Liver (tissue), 9 donors: Measurements from ENCODE around the gene LHX8. TPM values are rescaled to one million over a fixed set of nuclear protein-coding genes. Genes with fewer than 3 reads are reported as not detected.

Experiments used
- DNase-seq: peaks from one replicate; pipeline ENCODE4 v3.0.0-alpha.2; 2017; ENCODE audit warnings: low spot score
- H3K27ac ChIP-seq, 2 donors: one replicate each; pipeline ENCODE4 v1.7.0; 2013; ENCODE audit warnings: inconsistent platforms in 2 of 2, low read length in 2 of 2, control low read depth in 1 of 2, low read depth in 1 of 2, mild to moderate bottlenecking in 1 of 2
- H3K27me3 ChIP-seq, 4 donors: one replicate each; pipeline versions ENCODE4 v1.6.1 to v1.7.0; 2013; ENCODE audit warnings: low read length in 3 of 4, inconsistent platforms in 1 of 4, mild to moderate bottlenecking in 1 of 4, moderate library complexity in 1 of 4; ENCODE audit not compliant: control insufficient read depth in 4 of 4, insufficient read depth in 4 of 4
- H3K36me3 ChIP-seq, 4 donors: one replicate each; pipeline versions ENCODE4 v1.6.1 to v1.7.0; 2013; ENCODE audit warnings: low read length in 3 of 4, mild to moderate bottlenecking in 3 of 4, low read depth in 1 of 4, moderate library complexity in 1 of 4; ENCODE audit not compliant: control insufficient read depth in 4 of 4, insufficient read depth in 3 of 4
- H3K4me1 ChIP-seq, 4 donors: one replicate each; pipeline versions ENCODE4 v1.6.1 to v1.7.0; 2013; ENCODE audit warnings: low read length in 3 of 4, mild to moderate bottlenecking in 3 of 4, moderate library complexity in 1 of 4; ENCODE audit not compliant: control insufficient read depth in 4 of 4, insufficient read depth in 4 of 4
- H3K4me3 ChIP-seq, 3 donors: one replicate each; pipeline versions ENCODE4 v1.6.1 to v1.7.0; 2013; ENCODE audit warnings: low read length in 3 of 3, control low read depth in 1 of 3, low read depth in 1 of 3, mild to moderate bottlenecking in 1 of 3
- H3K9ac ChIP-seq, 2 donors: one replicate each; pipeline ENCODE4 v1.7.0; 2013; ENCODE audit warnings: low read length in 2 of 2, mild to moderate bottlenecking in 2 of 2, moderate library complexity in 2 of 2, control low read depth in 1 of 2, low read depth in 1 of 2
- H3K9me3 ChIP-seq, 4 donors: one replicate each; pipeline versions ENCODE4 v1.6.1 to v1.7.0; 2013; ENCODE audit warnings: low read length in 3 of 4; ENCODE audit not compliant: control insufficient read depth in 4 of 4
- ATF3 ChIP-seq: IDR thresholded peaks from 2 replicates; pipeline ENCODE4 v1.6.1; 2016; ENCODE audit warnings: antibody characterized with exemption
- CTCF ChIP-seq: fragments of 150-350 bp; IDR thresholded peaks from 2 replicates; pipeline ENCODE4 v1.5.1; 2017; ENCODE audit warnings: improper control_type of control experiment, low read depth, low read length; ENCODE audit not compliant: missing input control
- EGR1 ChIP-seq, 2 donors: IDR thresholded peaks; 2 replicates each; pipeline ENCODE4 v1.6.1; 2016 to 2018; ENCODE audit warnings: antibody characterized with exemption in 2 of 2, low read depth in 2 of 2
- FOXA1 ChIP-seq: IDR thresholded peaks from 2 replicates; pipeline ENCODE4 v1.6.1; 2016; ENCODE audit warnings: antibody characterized with exemption
- FOXA2 ChIP-seq: IDR thresholded peaks from 2 replicates; pipeline ENCODE4 v1.6.1; 2016; ENCODE audit warnings: antibody characterized with exemption
- HNF4A ChIP-seq, 2 donors: conservative IDR thresholded peaks; 2 replicates each; pipeline ENCODE4 v1.6.1; 2016; ENCODE audit warnings: antibody characterized with exemption in 2 of 2, mild to moderate bottlenecking in 2 of 2
- HNF4G ChIP-seq: IDR thresholded peaks from 2 replicates; pipeline ENCODE4 v1.6.1; 2016; ENCODE audit warnings: antibody characterized with exemption
- JUND ChIP-seq, 2 donors: IDR thresholded peaks; 2 replicates each; pipeline ENCODE4 v1.6.1; 2016; ENCODE audit warnings: antibody characterized with exemption in 2 of 2
- MAX ChIP-seq: IDR thresholded peaks from 2 replicates; pipeline ENCODE4 v1.6.1; 2016; ENCODE audit warnings: antibody characterized with exemption
- NR2F2 ChIP-seq: IDR thresholded peaks from 2 replicates; pipeline ENCODE4 v1.6.1; 2016; ENCODE audit warnings: antibody characterized with exemption
- RAD21 ChIP-seq, 2 donors: IDR thresholded peaks; 2 replicates each; pipeline ENCODE4 v1.6.1; 2016; ENCODE audit warnings: antibody characterized with exemption in 2 of 2, mild to moderate bottlenecking in 2 of 2
- REST ChIP-seq: IDR thresholded peaks from 2 replicates; pipeline ENCODE4 v1.6.1; 2016; ENCODE audit warnings: antibody characterized with exemption, mild to moderate bottlenecking
- RXRA ChIP-seq, 2 donors: IDR thresholded peaks; 2 replicates each; pipeline ENCODE4 v1.6.1; 2017 to 2018; ENCODE audit warnings: antibody characterized with exemption in 2 of 2, mild to moderate bottlenecking in 1 of 2
- SP1 ChIP-seq: IDR thresholded peaks from 2 replicates; pipeline ENCODE4 v1.6.1; 2018; ENCODE audit warnings: antibody characterized with exemption, mild to moderate bottlenecking
- YY1 ChIP-seq: IDR thresholded peaks from 2 replicates; pipeline ENCODE4 v1.6.1; 2016; ENCODE audit warnings: antibody characterized with exemption, mild to moderate bottlenecking
- ZBTB33 ChIP-seq: IDR thresholded peaks from 2 replicates; pipeline ENCODE4 v1.6.1; 2016; ENCODE audit warnings: antibody characterized with exemption
- WGBS: extraction: QIAGEN DNeasy Blood & Tissue Kit; methylation state at CpG from one replicate; pipeline ENCODE4 v1.1.7; 2013; 5-methylcytosine and 5-hydroxymethylcytosine counted together
- polyA plus RNA-seq, 2 donors: library from polyadenylated mRNA; stranded (reverse) in 1 of 2; unstranded in 1 of 2; fragments of 200-250 nt in 1 of 2; fragments of >200 nt in 1 of 2; fragmentation: Nextera tagmentation in 1 of 2; extraction: Ambion mirVana in 1 of 2; gene quantifications; one replicate each; pipeline versions ENCODE4 v1.2.1 to v1.2.3, GENCODE V29; 2013 to 2015
- total RNA-seq, 2 donors: library from RNA; depleted of rRNA; stranded (reverse); fragments of >200 nt; gene quantifications; one replicate each; pipeline ENCODE4 v1.2.3, GENCODE V29; 2014
- donor health status: healthy.
- donor health status: healthy.
- donor health status: healthy.
- donor health status: healthy.
- donor health status: healthy.

LHX8 gene
- not detected for total RNA-seq
- polyA plus RNA-seq: not detected

- DNase-seq: no peak
- H3K9ac ChIP-seq: no peak within 1 kb of the TSS
- H3K4me3 ChIP-seq: peak within 1 kb of the TSS in 2 of 3 donors; percentile 22 to 50
- TF ChIP-seq RXRA (IDR thresholded peaks at IDR 0.05): no peak
- no peak for TF ChIP-seq YY1
- no peak for TF ChIP-seq EGR1 (IDR thresholded peaks at IDR 0.05; ENCODE audit: low read depth in 2 of 2)
- TF ChIP-seq MAX: no peak
- no peak for TF ChIP-seq REST
- no peak for TF ChIP-seq RAD21 (IDR thresholded peaks at IDR 0.05)
- TF ChIP-seq HNF4A (conservative IDR thresholded peaks at IDR 0.05): no peak
- no peak for TF ChIP-seq FOXA1
- TF ChIP-seq ZBTB33: no peak
- no peak for TF ChIP-seq CTCF
- no peak for TF ChIP-seq NR2F2
- no peak for TF ChIP-seq ATF3
- TF ChIP-seq HNF4G: no peak
- no peak for TF ChIP-seq FOXA2
- no peak for TF ChIP-seq JUND (IDR thresholded peaks at IDR 0.05)
- no peak for TF ChIP-seq SP1
- no peak within 1 kb of the TSS for H3K27ac ChIP-seq
- 11% methylated on average over 23 of the region's 23 CpGs for WGBS
- H3K4me1 ChIP-seq: peaks cover 15 to 20% (median 16%) of the 10 kb centered on the region in 4 donors
- peaks cover 0 to 11% (median under 1%) of the 10 kb centered on the region in 4 donors for H3K9me3 ChIP-seq
- no peaks in the 10 kb centered on the region for H3K36me3 ChIP-seq
- peaks cover 4 to 37% (median 24%) of the 10 kb centered on the region in 4 donors for H3K27me3 ChIP-seq
These were observed at the start of gene LHX8 for GRCh38 chr1:75133750-75134646. Gene LHX8 (plus strand): TSS chr1:75134388. CDS start chr1:75136615, 2,227 bp downstream.
